K562 (cell line): ENCODE results near the gene CLEC2L. TPM values are rescaled to one million over a fixed set of nuclear protein-coding genes. Genes with fewer than 3 reads are reported as not detected.

ENCODE experiments used
- KAT7 ChIP-seq: sonication (generic); formaldehyde crosslinking; IDR thresholded peaks from 2 replicates; pipeline ENCODE4 v1.8.0; 2022; ENCODE audit warnings: missing genetic modification reagents, mild to moderate bottlenecking, borderline replicate concordance
- POU5F1 ChIP-seq: fragments of 150-350 bp; IDR thresholded peaks from 2 replicates; pipeline ENCODE4 v1.6.1; 2014; ENCODE audit warnings: borderline replicate concordance, low read length, low read depth, mild to moderate bottlenecking; ENCODE audit not compliant: partially characterized antibody
- ZNF12 ChIP-seq: sonication (generic); formaldehyde crosslinking; IDR thresholded peaks from 2 replicates; pipeline ENCODE4 v1.4.0; 2020; ENCODE audit warnings: mild to moderate bottlenecking, missing genetic modification reagents
- ZNF583 ChIP-seq: fragments of 250-450 bp; sonication (Bioruptor Pico); IDR thresholded peaks from 2 replicates; pipeline ENCODE4 v1.4.0; 2020
- polyA plus RNA-seq, 8 experiments: library from polyadenylated mRNA; depleted of rRNA in 4 of 8; stranded (reverse) in 5 of 8; unstranded in 3 of 8; fragments of >200 nt; fragmentation: Nextera tagmentation in 2 of 8; fragmentation: Illumina TruSeq in 1 of 8; extraction: Ambion mirVana in 2 of 8; extraction: Trizol in 1 of 8; gene quantifications; 2 replicates each; pipeline versions ENCODE4 v1.2.1 to v1.2.3, GENCODE V29; 2011 to 2014; ENCODE audit warnings: inconsistent platforms in 1 of 8, missing spikeins in 1 of 8
- total RNA-seq, 7 experiments: library from RNA; depleted of rRNA in 6 of 7; stranded (reverse); fragments of >200 nt in 6 of 7; fragmentation: Illumina TruSeq in 2 of 7; extraction: Trizol in 2 of 7; gene quantifications; 2 replicates each; pipeline versions ENCODE4 v1.2.1 to v1.2.3, GENCODE V29; 2011 to 2021; ENCODE audit warnings: low replicate concordance in 1 of 7
- TF ChIP-seq, protein P1 (sequence below): fragments of 200-800 bp; sonication (Bioruptor generic); IDR thresholded peaks from 2 replicates; pipeline ENCODE4 v1.6.1; 2017; ENCODE audit warnings: missing genetic modification characterization, missing compliant biosample characterization
- TF ChIP-seq, protein P2 (sequence below): sonication (generic); formaldehyde crosslinking; IDR thresholded peaks from 2 replicates; pipeline ENCODE4 v1.8.0; 2022; ENCODE audit warnings: mild to moderate bottlenecking, missing genetic modification reagents
- TF ChIP-seq, protein P3 (sequence below): fragments of 450-650 bp; conservative IDR thresholded peaks from 2 replicates; pipeline ENCODE4 v1.6.1; 2016; ENCODE audit warnings: missing genetic modification characterization, low read depth, mild to moderate bottlenecking, control low read depth, missing compliant biosample characterization

CLEC2L gene
- total and polyA plus RNA-seq, 9 of the 15 experiments (the other 6 are each of a cell fraction or from before 2014, with no cell fraction given): 0.84 to 5.5 (median 1.8) TPM

DNA sequence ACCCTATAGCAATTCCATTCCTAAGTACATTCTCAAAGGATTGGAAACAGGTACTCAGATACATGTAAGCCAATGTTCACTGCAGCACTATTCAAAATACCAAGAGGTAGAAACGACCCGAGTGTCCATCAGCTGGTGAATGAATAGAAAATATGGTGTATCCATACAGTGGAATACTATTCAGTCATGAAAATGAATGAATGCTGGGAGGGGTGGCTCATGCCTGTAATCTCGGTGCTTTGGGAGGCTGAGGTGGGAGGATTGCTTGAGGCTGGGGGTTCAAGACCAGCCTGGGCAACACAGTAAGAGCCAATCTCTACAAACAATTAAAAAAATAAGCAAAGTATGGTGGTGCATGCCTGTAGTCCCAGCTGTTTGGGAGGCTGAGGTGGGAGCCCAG lies 62.8 kb downstream of the CLEC2L start (continued):
- TF ChIP-seq, protein P1, sequence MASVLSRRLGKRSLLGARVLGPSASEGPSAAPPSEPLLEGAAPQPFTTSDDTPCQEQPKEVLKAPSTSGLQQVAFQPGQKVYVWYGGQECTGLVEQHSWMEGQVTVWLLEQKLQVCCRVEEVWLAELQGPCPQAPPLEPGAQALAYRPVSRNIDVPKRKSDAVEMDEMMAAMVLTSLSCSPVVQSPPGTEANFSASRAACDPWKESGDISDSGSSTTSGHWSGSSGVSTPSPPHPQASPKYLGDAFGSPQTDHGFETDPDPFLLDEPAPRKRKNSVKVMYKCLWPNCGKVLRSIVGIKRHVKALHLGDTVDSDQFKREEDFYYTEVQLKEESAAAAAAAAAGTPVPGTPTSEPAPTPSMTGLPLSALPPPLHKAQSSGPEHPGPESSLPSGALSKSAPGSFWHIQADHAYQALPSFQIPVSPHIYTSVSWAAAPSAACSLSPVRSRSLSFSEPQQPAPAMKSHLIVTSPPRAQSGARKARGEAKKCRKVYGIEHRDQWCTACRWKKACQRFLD: no peak
- no peak for TF ChIP-seq ZNF583 (CRISPR knock-in tag)
- TF ChIP-seq, protein P2, sequence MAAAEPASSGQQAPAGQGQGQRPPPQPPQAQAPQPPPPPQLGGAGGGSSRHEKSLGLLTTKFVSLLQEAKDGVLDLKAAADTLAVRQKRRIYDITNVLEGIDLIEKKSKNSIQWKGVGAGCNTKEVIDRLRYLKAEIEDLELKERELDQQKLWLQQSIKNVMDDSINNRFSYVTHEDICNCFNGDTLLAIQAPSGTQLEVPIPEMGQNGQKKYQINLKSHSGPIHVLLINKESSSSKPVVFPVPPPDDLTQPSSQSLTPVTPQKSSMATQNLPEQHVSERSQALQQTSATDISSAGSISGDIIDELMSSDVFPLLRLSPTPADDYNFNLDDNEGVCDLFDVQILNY: no peak
- TF ChIP-seq ZNF12: no peak
- TF ChIP-seq, protein P3, sequence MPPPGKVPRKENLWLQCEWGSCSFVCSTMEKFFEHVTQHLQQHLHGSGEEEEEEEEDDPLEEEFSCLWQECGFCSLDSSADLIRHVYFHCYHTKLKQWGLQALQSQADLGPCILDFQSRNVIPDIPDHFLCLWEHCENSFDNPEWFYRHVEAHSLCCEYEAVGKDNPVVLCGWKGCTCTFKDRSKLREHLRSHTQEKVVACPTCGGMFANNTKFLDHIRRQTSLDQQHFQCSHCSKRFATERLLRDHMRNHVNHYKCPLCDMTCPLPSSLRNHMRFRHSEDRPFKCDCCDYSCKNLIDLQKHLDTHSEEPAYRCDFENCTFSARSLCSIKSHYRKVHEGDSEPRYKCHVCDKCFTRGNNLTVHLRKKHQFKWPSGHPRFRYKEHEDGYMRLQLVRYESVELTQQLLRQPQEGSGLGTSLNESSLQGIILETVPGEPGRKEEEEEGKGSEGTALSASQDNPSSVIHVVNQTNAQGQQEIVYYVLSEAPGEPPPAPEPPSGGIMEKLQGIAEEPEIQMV (tag): no peak
- TF ChIP-seq POU5F1: no peak
- no peak for TF ChIP-seq KAT7 (CRISPR knock-in tag)
